Measurements from ENCODE around the gene SH3TC1. TPM values are rescaled to one million over a fixed set of nuclear protein-coding genes. Genes with fewer than 3 reads are reported as not detected.

The SH3TC1 gene
- total RNA-seq, 4 donors from 2014 or later, result 9.6 to 12.9 (median 12.6) TPM

GRCh38 chr4:8197521-8197920 is 1.6 kb upstream of the SH3TC1 start:
- TF ChIP-seq CTCF (IDR thresholded peaks at IDR 0.05) (no peak), EP300 (IDR thresholded peaks at IDR 0.05) (no peak), POLR2AphosphoS5 (IDR thresholded peaks at IDR 0.05) (no peak), POLR2A (IDR thresholded peaks at IDR 0.05) (no peak)
- H3K27ac ChIP-seq, result no peak overlapping the region
- peaks cover 0 to 60% (median 16%) of the 10 kb centered on the region in 3 donors for H3K4me1 ChIP-seq
- no peak overlapping the region for H3K4me3 ChIP-seq
- no peaks in the 10 kb centered on the region for H3K27me3 ChIP-seq
- ATAC-seq, result no peak
- H3K36me3 ChIP-seq, result no peaks in the 10 kb centered on the region
- WGBS, 2 donors (ENCODE audit: low coverage in 1 of 2), result 92 to 100% methylated on average over 2 to 5 of the region's 13 CpGs
- H3K9me3 ChIP-seq, result no peaks in the 10 kb centered on the region

DNA sequence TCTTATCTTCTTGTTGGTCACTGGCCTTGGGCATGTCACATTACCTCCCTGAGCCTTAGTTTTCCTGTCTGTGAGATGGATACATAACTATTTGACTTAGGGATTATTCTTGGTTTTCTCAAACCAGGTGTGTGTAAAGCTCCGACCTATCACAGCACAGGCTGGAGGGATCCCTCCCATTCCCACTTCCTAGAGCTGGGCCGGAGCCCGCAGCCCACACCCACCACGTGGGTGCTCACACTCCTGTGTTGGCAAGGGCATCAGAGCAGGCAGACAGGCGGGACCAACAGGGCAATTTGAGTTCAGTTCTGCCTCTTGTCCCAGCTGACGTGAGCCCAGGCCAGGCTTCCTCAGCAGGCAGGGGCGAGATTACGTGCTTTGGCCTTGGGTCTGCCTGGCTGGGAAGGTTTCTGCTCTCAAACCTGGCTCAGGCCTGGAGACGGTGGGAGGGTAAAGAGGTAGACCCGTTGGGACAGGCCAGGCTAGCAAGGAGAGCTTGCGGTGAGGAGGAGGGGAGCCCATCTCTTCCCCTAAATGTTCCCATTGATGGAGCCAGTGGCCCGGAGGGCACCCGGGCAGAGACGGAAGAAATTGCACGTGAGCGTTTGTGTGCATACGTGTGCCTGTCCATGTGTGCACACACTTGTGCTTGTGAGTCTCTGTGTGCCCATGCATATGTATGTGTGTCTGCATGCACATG is 734 bp upstream of the SH3TC1 start:
- TF ChIP-seq EP300 (IDR thresholded peaks at IDR 0.05), result no peak
- Histone ChIP-seq H3K27me3 (no peaks in the 10 kb centered on the region), H3K4me3 (peak overlapping the region in 1 of 2 donors; percentile 50), H3K36me3 (no peaks in the 10 kb centered on the region), H3K27ac (peak overlapping the region in 3 of 4 donors; percentile 76 to 80 (median 77)), H3K9me3 (no peaks in the 10 kb centered on the region), H3K4me1 (peaks cover 0 to 54% (median 16%) of the 10 kb centered on the region in 3 donors)
- WGBS, 2 donors (ENCODE audit: low coverage in 1 of 2), result 61 to 72% methylated on average over 4 to 6 of the region's 17 CpGs
- ATAC-seq, result no peak

DNA sequence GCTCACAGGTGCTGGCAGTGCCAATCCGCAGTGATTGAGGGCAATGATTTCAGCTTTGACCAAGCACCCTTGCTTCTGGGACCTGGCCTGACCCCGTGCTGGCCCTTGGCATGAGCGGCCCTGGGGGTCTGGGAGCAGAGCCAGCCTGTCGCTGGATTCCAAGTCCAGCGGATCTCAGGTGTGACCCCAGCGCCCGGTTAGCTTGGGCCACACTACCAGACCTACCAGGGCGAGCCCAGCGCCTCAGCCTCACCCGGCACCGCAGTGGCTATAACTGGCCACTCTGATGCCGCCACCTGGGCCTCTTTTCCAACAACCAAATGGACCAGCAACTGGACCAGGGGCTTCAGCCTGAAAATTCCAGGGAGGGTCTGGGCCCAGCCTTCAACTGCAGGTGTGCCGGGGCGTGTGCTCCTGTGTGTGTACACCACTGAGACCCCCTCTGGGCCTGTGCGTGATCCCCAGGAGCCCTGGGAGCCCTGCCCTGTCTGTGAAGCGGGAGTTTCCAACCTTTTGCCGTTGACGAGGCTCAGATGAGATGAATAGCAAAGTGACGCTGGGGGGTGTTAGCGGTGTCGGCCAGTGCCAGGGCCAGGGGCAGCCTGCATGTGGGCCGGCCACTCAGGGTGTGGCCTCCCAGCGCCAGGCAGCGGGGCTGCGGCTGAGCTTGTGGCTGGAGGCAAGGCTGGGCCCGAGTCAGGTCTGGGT is 658 bp downstream of the SH3TC1 start:
- ATAC-seq, result no peak
- peak overlapping the region; percentile 3 to 50 for H3K4me3 ChIP-seq

DNA sequence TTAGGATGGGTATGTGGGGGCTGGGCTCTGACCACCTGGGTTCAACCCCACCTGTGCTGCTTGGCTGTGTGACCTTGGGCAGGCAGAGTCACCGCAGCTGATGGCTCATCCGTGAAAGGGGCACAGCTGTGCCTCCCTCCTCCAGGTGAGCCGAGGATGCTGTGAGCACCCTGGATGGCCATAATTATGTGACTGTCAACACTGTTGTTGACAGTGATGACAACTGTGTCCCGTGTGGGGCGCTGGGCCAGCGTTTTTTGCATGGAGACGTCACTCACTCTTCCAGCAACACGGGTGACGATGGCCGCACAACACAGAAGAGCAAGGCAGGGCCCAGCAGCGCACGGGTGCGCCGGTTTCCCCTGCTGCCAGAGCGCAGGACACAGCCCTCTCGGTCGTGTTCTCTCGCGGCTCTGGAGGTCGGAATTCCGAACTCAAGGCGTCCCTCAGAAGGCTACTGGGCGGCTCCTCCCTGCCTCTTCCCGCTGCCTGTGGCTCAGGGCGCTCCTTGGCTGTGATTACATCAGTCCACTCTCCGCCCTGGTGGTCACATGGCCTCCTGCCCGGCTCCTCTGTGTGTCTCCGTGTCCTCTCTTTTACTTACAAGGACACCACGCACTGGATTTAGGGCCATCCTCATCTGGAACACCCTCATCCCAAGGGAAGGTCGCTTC is 1.3 kb downstream of the SH3TC1 start:
- no peaks in the 10 kb centered on the region for H3K27me3 ChIP-seq
- peak; percentile 48 for ATAC-seq
- TF ChIP-seq POLR2A (IDR thresholded peaks at IDR 0.05), result peak in 1 of 2 donors; percentile 27
- TF ChIP-seq POLR2AphosphoS5 (IDR thresholded peaks at IDR 0.05), result no peak
- TF ChIP-seq EP300 (IDR thresholded peaks at IDR 0.05), result no peak
- TF ChIP-seq CTCF (IDR thresholded peaks at IDR 0.05), result no peak
- peak overlapping the region in 3 of 4 donors; percentile 76 to 80 (median 77) for H3K27ac ChIP-seq
- H3K4me3 ChIP-seq, result peak overlapping the region; percentile 3 to 50
- WGBS, 2 donors (ENCODE audit: low coverage in 1 of 2), result 41 to 71% methylated on average over 3 to 4 of the region's 30 CpGs
- peaks cover 0 to 51% (median 16%) of the 10 kb centered on the region in 3 donors for H3K4me1 ChIP-seq
- H3K36me3 ChIP-seq, result peaks cover 0 to 5% of the 10 kb centered on the region in 2 donors
- no peaks in the 10 kb centered on the region for H3K9me3 ChIP-seq

More for the DNA sequence above, 658 bp downstream of the SH3TC1 start:
- no peaks in the 10 kb centered on the region for H3K36me3 ChIP-seq
- TF ChIP-seq POLR2A (IDR thresholded peaks at IDR 0.05) (no peak), EP300 (IDR thresholded peaks at IDR 0.05) (no peak), POLR2AphosphoS5 (IDR thresholded peaks at IDR 0.05) (no peak)
- H3K27ac ChIP-seq, result peak overlapping the region; percentile 1 to 80 (median 76)
- WGBS, 2 donors (ENCODE audit: low coverage in 1 of 2), result no CpG with 5 or more reads among the region's 26 CpGs
- H3K9me3 ChIP-seq, result no peaks in the 10 kb centered on the region
- H3K27me3 ChIP-seq, result no peaks in the 10 kb centered on the region
- H3K4me1 ChIP-seq, result peaks cover 0 to 54% (median 16%) of the 10 kb centered on the region in 3 donors

GRCh38 chr4:8201321-8201781 is 2.3 kb downstream of the SH3TC1 start:
- 9 to 100% methylated on average over 1 to 4 of the region's 9 CpGs for WGBS, 2 donors (ENCODE audit: low coverage in 1 of 2)
- H3K27ac ChIP-seq, result peak overlapping the region in 3 of 4 donors; percentile 76 to 80 (median 77)
- ATAC-seq, result no peak
- H3K4me3 ChIP-seq, result peak overlapping the region in 1 of 2 donors; percentile 50
- peaks cover 0 to 14% of the 10 kb centered on the region in 2 donors for H3K36me3 ChIP-seq
- peaks cover 0 to 43% (median 16%) of the 10 kb centered on the region in 3 donors for H3K4me1 ChIP-seq
- TF ChIP-seq POLR2AphosphoS5 (IDR thresholded peaks at IDR 0.05), result no peak
- TF ChIP-seq POLR2A (IDR thresholded peaks at IDR 0.05), result no peak
- TF ChIP-seq EP300 (IDR thresholded peaks at IDR 0.05), result no peak
- no peak for TF ChIP-seq CTCF (IDR thresholded peaks at IDR 0.05)
- H3K9me3 ChIP-seq, result no peaks in the 10 kb centered on the region
- no peaks in the 10 kb centered on the region for H3K27me3 ChIP-seq

All from gastroesophageal sphincter (tissue), 4 donors.